CD14-positive monocyte (primary cell): ENCODE results near the gene GNA12. TPM values are rescaled to one million over a fixed set of nuclear protein-coding genes. Genes with fewer than 3 reads are reported as not detected.

ENCODE experiments used
- DNase-seq, 3 donors: peaks; one replicate each; pipeline ENCODE4 v3.0.0-alpha.2; 2011 to 2022
- H2AFZ ChIP-seq: 2 replicates; pipeline ENCODE4 v1.6.0; 2012; ENCODE audit warnings: mild to moderate bottlenecking, low read depth, low read length, inconsistent platforms; ENCODE audit not compliant: insufficient read depth, poor library complexity, severe bottlenecking
- H3K27ac ChIP-seq, 2 donors: 1 replicate in 1 of 2; 2 replicates in 1 of 2; pipeline ENCODE4 v1.5.1; 2012 to 2013; ENCODE audit warnings: low read length in 2 of 2, control low read depth in 1 of 2, inconsistent platforms in 1 of 2, low read depth in 1 of 2, mild to moderate bottlenecking in 1 of 2
- H3K27me3 ChIP-seq, 2 donors: one replicate each; pipeline versions ENCODE4 v1.6.0 to v1.6.1; 2011 to 2013; ENCODE audit warnings: low read length in 2 of 2; ENCODE audit not compliant: control insufficient read depth in 2 of 2, insufficient read depth in 2 of 2
- H3K36me3 ChIP-seq, 2 donors: replicated peaks in 1 of 2; 1 replicate in 1 of 2; 2 replicates in 1 of 2; pipeline versions ENCODE4 v1.5.1 to v1.6.1; 2012 to 2013; ENCODE audit warnings: low read length in 2 of 2, control low read depth in 1 of 2, inconsistent platforms in 1 of 2, mild to moderate bottlenecking in 1 of 2; ENCODE audit not compliant: insufficient read depth in 2 of 2, control insufficient read depth in 1 of 2
- H3K4me1 ChIP-seq, 2 donors: 1 replicate in 1 of 2; 2 replicates in 1 of 2; pipeline versions ENCODE4 v1.5.1 to v1.6.1; 2012 to 2013; ENCODE audit warnings: low read length in 2 of 2, control low read depth in 1 of 2, inconsistent platforms in 1 of 2, mild to moderate bottlenecking in 1 of 2, moderate library complexity in 1 of 2; ENCODE audit not compliant: insufficient read depth in 2 of 2, control insufficient read depth in 1 of 2
- H3K4me2 ChIP-seq: replicated peaks from 2 replicates; pipeline ENCODE3; 2012; ENCODE audit warnings: low read length, moderate library complexity, mild to moderate bottlenecking; ENCODE audit not compliant: poor library complexity, severe bottlenecking; ENCODE audit errors: extremely low read depth
- H3K4me3 ChIP-seq, 3 experiments: fragments of 200-600 bp in 1 of 3; sonication (generic) in 1 of 3; replicated peaks in 1 of 3; 1 replicate in 2 of 3; 2 replicates in 1 of 3; pipeline ENCODE4 v1.5.1; 2011 to 2013; ENCODE audit warnings: low read length in 3 of 3, mild to moderate bottlenecking in 3 of 3, control low read depth in 2 of 3, low read depth in 2 of 3, inconsistent platforms in 1 of 3, moderate library complexity in 1 of 3
- H3K79me2 ChIP-seq: 2 replicates; pipeline ENCODE4 v1.6.0; 2012; ENCODE audit warnings: mild to moderate bottlenecking, control low read depth, inconsistent platforms, low read length, moderate library complexity; ENCODE audit not compliant: insufficient read depth
- H3K9ac ChIP-seq: 2 replicates; pipeline ENCODE4 v1.6.0; 2017; ENCODE audit warnings: low read length, mild to moderate bottlenecking; ENCODE audit not compliant: insufficient read depth, poor library complexity, severe bottlenecking
- H3K9me3 ChIP-seq, 2 donors: replicated peaks in 1 of 2; 1 replicate in 1 of 2; 2 replicates in 1 of 2; pipeline versions ENCODE4 v1.5.1 to v1.6.1; 2012 to 2013; ENCODE audit warnings: low read length in 2 of 2, control low read depth in 1 of 2; ENCODE audit not compliant: control insufficient read depth in 1 of 2, insufficient read depth in 1 of 2
- H4K20me1 ChIP-seq: 2 replicates; pipeline ENCODE4 v1.6.0; 2012; ENCODE audit warnings: mild to moderate bottlenecking, low read length, control low read depth, moderate library complexity; ENCODE audit not compliant: insufficient read depth
- H3K27ac Mint-ChIP-seq, 7 donors: one replicate each; pipeline ENCODE4 v1.8.0; 2020; ENCODE audit warnings: mild to moderate bottlenecking in 7 of 7, mixed read lengths in 7 of 7, moderate library complexity in 6 of 7, inconsistent platforms in 2 of 7
- H3K27me3 Mint-ChIP-seq, 3 donors: one replicate each; pipeline ENCODE4 v1.8.0; 2021 to 2022; ENCODE audit warnings: low read depth in 3 of 3, mild to moderate bottlenecking in 3 of 3, mixed read lengths in 3 of 3, moderate library complexity in 3 of 3, inconsistent platforms in 1 of 3
- H3K36me3 Mint-ChIP-seq, 2 donors: one replicate each; pipeline ENCODE4 v1.8.0; 2020; ENCODE audit warnings: mixed read lengths in 2 of 2, inconsistent platforms in 1 of 2, mild to moderate bottlenecking in 1 of 2
- H3K4me1 Mint-ChIP-seq: one replicate; pipeline ENCODE4 v1.8.0; 2020; ENCODE audit warnings: mild to moderate bottlenecking, mixed read lengths
- H3K4me3 Mint-ChIP-seq, 2 donors: one replicate each; pipeline ENCODE4 v1.8.0; 2020; ENCODE audit warnings: mild to moderate bottlenecking in 2 of 2, mixed read lengths in 2 of 2, moderate library complexity in 1 of 2
- H3K9me3 Mint-ChIP-seq, 7 donors: one replicate each; pipeline ENCODE4 v1.8.0; 2020 to 2022; ENCODE audit warnings: mixed read lengths in 7 of 7, mild to moderate bottlenecking in 6 of 7, moderate library complexity in 6 of 7, inconsistent platforms in 2 of 7
- CTCF ChIP-seq: fragments of 200-600 bp; IDR thresholded peaks from one replicate; pipeline ENCODE4 v1.8.0; 2022; ENCODE audit warnings: antibody characterized with exemption, mild to moderate bottlenecking
- WGBS: methylation state at CpG from one replicate; pipeline ENCODE4 v1.1.5; 2013; ENCODE audit warnings: missing lambda C conversion rate; ENCODE audit not compliant: insufficient coverage; 5-methylcytosine and 5-hydroxymethylcytosine counted together
- intact Hi-C, 2 donors: fragments of 100-400 bp; cut with micrococcal nuclease; formaldehyde crosslinking; loops; one replicate each; pipeline versions ENCODE4 v1.15.0 to v1.15.1; 2023
- polyA plus RNA-seq, 3 donors: library from polyadenylated mRNA; depleted of rRNA in 1 of 3; unstranded in 2 of 3; stranded (reverse) in 1 of 3; fragments of 300-500 nt in 2 of 3; fragments of >200 nt in 1 of 3; fragmentation: Illumina TruSeq in 2 of 3; gene quantifications; 1 replicate in 2 of 3; 2 replicates in 1 of 3; pipeline ENCODE4 v1.2.3, GENCODE V29; 2012 to 2021

GNA12 gene
- polyA plus RNA-seq, 3 donors, result 3.4 to 25.9 (median 10.6) TPM

- intact Hi-C loops, result no loop called here
Observed at GRCh38 chr7:2787251-2787951, 56.7 kb downstream of the GNA12 start.

GRCh38 chr7:2786607-2787116, 57.4 kb downstream of the GNA12 start:
- intact Hi-C loops, result no loop called here
- peaks cover 3 to 11% of the 10 kb centered on the region in 2 donors for H3K4me1 ChIP-seq
- no peaks in the 10 kb centered on the region for H4K20me1 ChIP-seq
- no peak overlapping the region for H3K4me3 Mint-ChIP-seq
- WGBS, result 93% methylated on average over 11 of the region's 11 CpGs
- peaks cover 0 to 3% (median 0%) of the 10 kb centered on the region in 7 donors for H3K9me3 Mint-ChIP-seq
- H3K27me3 Mint-ChIP-seq, result peaks cover 0 to 2% (median 1%) of the 10 kb centered on the region in 3 donors
- H3K9me3 ChIP-seq, result no peaks in the 10 kb centered on the region
- no peak overlapping the region for H2AFZ ChIP-seq
- no peak for TF ChIP-seq CTCF
- peaks cover 17% of the 10 kb centered on the region for H3K4me1 Mint-ChIP-seq
- H3K4me2 ChIP-seq, result no peak overlapping the region
- H3K27ac Mint-ChIP-seq, result peak overlapping the region in 1 of 7 donors; percentile 47
- peaks cover 47 to 63% of the 10 kb centered on the region in 2 donors for H3K36me3 Mint-ChIP-seq
- H3K36me3 ChIP-seq, result peaks cover 11 to 32% of the 10 kb centered on the region in 2 donors
- H3K9ac ChIP-seq, result no peak overlapping the region
- no peak overlapping the region for H3K27ac ChIP-seq
- no peak for DNase-seq
- no peak overlapping the region for H3K4me3 ChIP-seq
- H3K27me3 ChIP-seq, result no peaks in the 10 kb centered on the region
- H3K79me2 ChIP-seq, result no peaks in the 10 kb centered on the region

More at GRCh38 chr7:2787251-2787951, 56.7 kb downstream of the GNA12 start:
- Histone ChIP-seq H3K9me3 (no peaks in the 10 kb centered on the region), H3K4me1 (peaks cover 7 to 11% of the 10 kb centered on the region in 2 donors), H3K4me2 (no peak overlapping the region), H3K4me3 (no peak overlapping the region), H3K36me3 (peaks cover 11 to 40% of the 10 kb centered on the region in 2 donors), H4K20me1 (no peaks in the 10 kb centered on the region), H3K27ac (no peak overlapping the region), H2AFZ (no peak overlapping the region), H3K79me2 (no peaks in the 10 kb centered on the region), H3K9ac (no peak overlapping the region), H3K27me3 (no peaks in the 10 kb centered on the region)
- 96% methylated on average over 21 of the region's 24 CpGs for WGBS
- DNase-seq, result no peak
- H3K4me3 Mint-ChIP-seq, result no peak overlapping the region
- peaks cover 0 to 2% (median 0%) of the 10 kb centered on the region in 7 donors for H3K9me3 Mint-ChIP-seq
- TF ChIP-seq CTCF, result no peak
- no peak overlapping the region for H3K27ac Mint-ChIP-seq
- H3K27me3 Mint-ChIP-seq, result peaks cover 0 to 4% (median 1%) of the 10 kb centered on the region in 3 donors
- peaks cover 53 to 70% of the 10 kb centered on the region in 2 donors for H3K36me3 Mint-ChIP-seq
- H3K4me1 Mint-ChIP-seq, result peaks cover 17% of the 10 kb centered on the region
